HG02970 (cell line): ENCODE data around the gene OPN1MW3.
A peak's percentile ranks its signal among the peaks of the same experiment; 100 is the strongest.
"Not testable (repeated sequence)": the region's sequence is repeated elsewhere in the genome, so short reads cannot be mapped to it uniquely, and the experiment has no call there.

Source experiments
- ATAC-seq: cut with Tn5 transposase; IDR thresholded peaks from one replicate; pipeline ENCODE4 v1.9.1; 2021; ENCODE audit warnings: mild to moderate bottlenecking, moderate library complexity, moderate number of reproducible peaks; ENCODE audit not compliant: unreplicated experiment, low FRiP score

The OPN1MW3 gene

GRCh38 chrX:154257282-154257681 is at the start of gene OPN1MW3:
Gene OPN1MW3 (plus strand): TSS chrX:154257582. CDS start chrX:154257620, 38 bp downstream.
- ATAC-seq, result not testable (repeated sequence)

GRCh38 chrX:154209670-154210418 is 47.5 kb upstream of the OPN1MW3 start:
- ATAC-seq, result not testable (repeated sequence)

- not testable (repeated sequence) for ATAC-seq
These were observed 46.3 kb upstream of the OPN1MW3 start for GRCh38 chrX:154211057-154211456.

GRCh38 chrX:154211499-154211898 is 45.9 kb upstream of the OPN1MW3 start:
- ATAC-seq, result not testable (repeated sequence)

GRCh38 chrX:154219456-154219855 is 37.9 kb upstream of the OPN1MW3 start, which contains the start of gene OPN1MW2:
Gene OPN1MW2 (plus strand): TSS chrX:154219756. CDS start chrX:154219816, 60 bp downstream.
- not testable (repeated sequence) for ATAC-seq

- not testable (repeated sequence) for ATAC-seq
These were observed 32.1 kb upstream of the OPN1MW3 start for GRCh38 chrX:154225292-154225691.

- ATAC-seq, result not testable (repeated sequence)
These were observed 30.7 kb upstream of the OPN1MW3 start for GRCh38 chrX:154226706-154227105.

- ATAC-seq, result not testable (repeated sequence)
These were observed 25.9 kb upstream of the OPN1MW3 start for GRCh38 chrX:154231443-154231842.

- not testable (repeated sequence) for ATAC-seq
These were observed 23.8 kb upstream of the OPN1MW3 start for GRCh38 chrX:154233620-154234019.

- not testable (repeated sequence) for ATAC-seq
These were observed 18.3 kb upstream of the OPN1MW3 start for GRCh38 chrX:154238939-154239559.

- not testable (repeated sequence) for ATAC-seq
These were observed 17.3 kb upstream of the OPN1MW3 start for GRCh38 chrX:154239982-154240503.

- peak; percentile 64 for ATAC-seq
These were observed 9.9 kb upstream of the OPN1MW3 start for GRCh38 chrX:154247377-154248045.

- ATAC-seq, result not testable (repeated sequence)
These were observed 9.3 kb upstream of the OPN1MW3 start for GRCh38 chrX:154248076-154248475.

GRCh38 chrX:154258711-154259110 is 1.3 kb downstream of the OPN1MW3 start:
- ATAC-seq, result not testable (repeated sequence)

GRCh38 chrX:154263072-154263471 is 5.7 kb downstream of the OPN1MW3 start:
- ATAC-seq, result not testable (repeated sequence)

- not testable (repeated sequence) for ATAC-seq
These were observed 11.9 kb downstream of the OPN1MW3 start for GRCh38 chrX:154269245-154269644.

GRCh38 chrX:154284489-154285338 is 27.3 kb downstream of the OPN1MW3 start:
- peak; percentile 67 for ATAC-seq

- ATAC-seq, result not testable (repeated sequence)
These were observed 29.0 kb downstream of the OPN1MW3 start for GRCh38 chrX:154286406-154286805.

GRCh38 chrX:154294791-154295574 is 37.6 kb downstream of the OPN1MW3 start, which contains the start of gene TEX28:
Gene TEX28 (minus strand): TSS chrX:154295124. CDS start chrX:154292117, 3,007 bp downstream.
- ATAC-seq, result no peak
